HFF-Myc (cell line): Measurements from ENCODE around the gene SORCS2.

ENCODE experiments used
- DNase-seq: peaks from one replicate; pipeline ENCODE4 v3.0.0-alpha.2; 2011; ENCODE audit warnings: low read depth; ENCODE audit errors: extremely low read depth
- H3K4me3 ChIP-seq: replicated peaks from 2 replicates; pipeline ENCODE4 v1.5.1; 2011; ENCODE audit warnings: low read depth, mild to moderate bottlenecking, control low read depth, low read length
- CTCF ChIP-seq: IDR thresholded peaks from 2 replicates; pipeline ENCODE4 v1.5.1; 2012; ENCODE audit warnings: mild to moderate bottlenecking, low read depth, low read length, control low read depth; ENCODE audit errors: missing control alignments

The SORCS2 gene

DNA sequence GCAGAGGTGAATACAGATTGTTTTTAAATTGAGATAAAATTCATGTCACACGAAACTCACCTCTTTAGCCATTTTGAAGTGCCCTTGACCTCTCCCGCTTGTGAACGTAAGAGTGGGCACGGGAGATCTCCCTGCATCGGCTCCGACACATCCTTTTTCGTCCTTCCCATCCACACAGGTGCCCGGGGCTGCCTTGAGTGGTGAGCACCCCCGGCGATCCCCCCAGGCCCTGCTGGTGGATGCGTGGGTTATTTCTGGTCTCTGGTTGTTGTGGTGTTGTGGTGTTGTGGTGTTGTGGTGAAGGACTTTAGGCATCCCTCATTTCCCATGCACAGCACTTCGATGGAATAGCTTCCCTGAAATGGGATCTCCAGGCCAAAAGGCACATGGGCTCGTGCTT is 196.3 kb downstream of the SORCS2 start:
- TF ChIP-seq CTCF = no peak
- no peak for DNase-seq
- no peak overlapping the region for H3K4me3 ChIP-seq

DNA sequence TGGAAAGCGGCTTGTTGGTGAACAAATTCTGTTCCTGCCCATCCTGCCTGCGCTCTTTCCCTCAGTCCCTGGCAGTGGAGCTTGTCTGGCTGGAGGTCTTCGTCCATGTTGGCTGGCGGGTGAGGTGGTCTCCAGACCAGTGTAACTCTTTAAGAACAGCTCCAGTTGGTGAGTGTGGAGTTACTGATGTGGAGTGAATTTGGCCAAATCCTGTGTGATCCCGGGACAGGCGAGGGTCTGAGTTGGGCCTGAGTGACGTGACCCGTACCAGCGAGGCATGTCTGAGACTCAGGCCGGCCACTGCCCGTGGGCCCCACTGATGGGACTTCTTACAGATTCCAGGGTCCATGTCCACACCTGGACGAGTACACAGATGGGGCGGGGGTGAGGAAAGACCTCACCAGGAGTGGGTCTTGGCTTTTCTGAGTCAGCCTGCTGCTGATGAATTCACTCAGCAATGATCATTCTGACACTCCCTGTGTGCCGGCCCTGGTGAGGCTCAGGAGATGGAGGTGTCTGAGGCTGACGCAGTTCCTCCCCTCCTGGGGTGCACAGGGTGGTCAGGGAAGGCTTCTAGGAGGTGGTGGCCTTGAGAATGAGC is 196.9 kb downstream of the SORCS2 start:
- no peak for DNase-seq
- H3K4me3 ChIP-seq = no peak overlapping the region
- TF ChIP-seq CTCF = no peak

- no peak for DNase-seq
- TF ChIP-seq CTCF = no peak
- H3K4me3 ChIP-seq = no peak overlapping the region
Observed at GRCh38 chr4:7389719-7390118, 197.4 kb downstream of the SORCS2 start.

DNA sequence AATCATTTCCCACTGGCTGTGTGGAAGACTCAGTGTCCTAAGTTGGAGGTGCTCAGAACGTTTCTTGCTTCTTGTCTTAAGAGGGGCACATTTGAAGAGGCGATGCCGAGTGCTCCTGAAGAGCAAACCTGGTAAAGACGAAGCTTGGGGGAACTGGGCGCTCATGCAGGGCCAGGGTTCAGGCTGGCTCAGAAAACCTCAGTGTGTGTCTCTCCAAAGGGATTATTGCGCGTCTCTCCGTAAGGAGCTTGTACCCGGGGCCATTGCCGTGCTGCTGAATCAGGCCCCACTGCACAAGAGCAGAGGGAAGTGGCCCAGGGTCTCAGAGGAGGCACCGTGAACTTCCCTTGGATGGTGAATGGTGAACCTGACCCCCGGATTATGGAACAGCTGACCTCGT is 198.0 kb downstream of the SORCS2 start:
- TF ChIP-seq CTCF = no peak
- no peak overlapping the region for H3K4me3 ChIP-seq

GRCh38 chr4:7390906-7391636 is 198.7 kb downstream of the SORCS2 start:
- TF ChIP-seq CTCF = no peak
- no peak for DNase-seq
- H3K4me3 ChIP-seq = no peak overlapping the region

More for the DNA sequence above, 198.0 kb downstream of the SORCS2 start:
- DNase-seq = no peak

DNA sequence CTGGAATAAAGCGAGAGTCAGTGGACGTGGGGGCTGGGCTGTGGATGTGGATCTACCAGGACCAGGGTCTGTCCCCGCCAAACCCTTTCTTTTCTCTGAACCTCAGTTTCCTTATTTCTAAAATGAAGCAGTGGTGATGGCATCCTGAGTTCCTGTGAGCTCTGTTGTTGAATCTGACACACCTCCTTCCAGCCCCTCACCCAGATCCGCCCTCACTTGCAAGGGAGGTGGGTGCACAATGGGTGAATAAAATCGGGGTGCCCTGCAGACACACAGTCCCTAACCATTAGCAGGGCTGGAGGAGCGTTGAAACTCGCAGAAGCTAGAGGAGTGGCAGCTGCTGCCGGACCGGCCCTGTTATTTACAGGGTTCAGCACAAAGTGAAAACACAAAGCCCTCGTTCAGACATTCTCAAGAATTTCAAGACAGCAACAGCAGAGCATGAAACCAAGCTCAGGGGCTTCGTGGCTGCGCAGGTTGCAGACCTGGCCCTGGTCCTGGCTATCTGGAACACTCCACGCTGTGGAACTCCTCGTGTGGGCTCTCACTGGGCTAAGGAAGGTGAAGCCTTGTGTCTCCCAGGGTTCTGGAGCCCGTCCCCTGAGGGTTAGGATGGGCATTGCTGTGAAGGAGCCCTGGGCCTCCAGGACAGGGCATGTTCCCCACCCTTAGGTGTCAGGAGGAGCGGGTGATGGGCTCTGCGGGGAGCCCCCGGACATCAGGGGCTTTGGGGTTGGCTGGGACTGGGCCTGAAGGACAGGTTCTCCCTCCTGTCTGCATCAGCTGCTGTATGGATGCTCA is 199.5 kb downstream of the SORCS2 start:
- TF ChIP-seq CTCF = no peak
- H3K4me3 ChIP-seq = no peak overlapping the region
- DNase-seq = no peak
